Renal pelvis (tissue), 4 donors: ENCODE measurements around the gene ZNF235. TPM values are rescaled to one million over a fixed set of nuclear protein-coding genes. Genes with fewer than 3 reads are reported as not detected.
"Not testable (repeated sequence)": the region's sequence is repeated elsewhere in the genome, so short reads cannot be mapped to it uniquely, and the experiment has no call there.

Experiments used
- DNase-seq: peaks from one replicate; pipeline ENCODE4 v3.0.0-alpha.2; 2013
- polyA plus RNA-seq, 3 donors: library from polyadenylated mRNA; unstranded; fragments of 120-200 nt; gene quantifications; one replicate each; pipeline ENCODE4 v1.2.1, GENCODE V29; 2013; ENCODE audit not compliant: insufficient read length in 3 of 3

The ZNF235 gene
- polyA plus RNA-seq, 3 donors: 10.3 to 14.2 (median 12.1) TPM

DNA sequence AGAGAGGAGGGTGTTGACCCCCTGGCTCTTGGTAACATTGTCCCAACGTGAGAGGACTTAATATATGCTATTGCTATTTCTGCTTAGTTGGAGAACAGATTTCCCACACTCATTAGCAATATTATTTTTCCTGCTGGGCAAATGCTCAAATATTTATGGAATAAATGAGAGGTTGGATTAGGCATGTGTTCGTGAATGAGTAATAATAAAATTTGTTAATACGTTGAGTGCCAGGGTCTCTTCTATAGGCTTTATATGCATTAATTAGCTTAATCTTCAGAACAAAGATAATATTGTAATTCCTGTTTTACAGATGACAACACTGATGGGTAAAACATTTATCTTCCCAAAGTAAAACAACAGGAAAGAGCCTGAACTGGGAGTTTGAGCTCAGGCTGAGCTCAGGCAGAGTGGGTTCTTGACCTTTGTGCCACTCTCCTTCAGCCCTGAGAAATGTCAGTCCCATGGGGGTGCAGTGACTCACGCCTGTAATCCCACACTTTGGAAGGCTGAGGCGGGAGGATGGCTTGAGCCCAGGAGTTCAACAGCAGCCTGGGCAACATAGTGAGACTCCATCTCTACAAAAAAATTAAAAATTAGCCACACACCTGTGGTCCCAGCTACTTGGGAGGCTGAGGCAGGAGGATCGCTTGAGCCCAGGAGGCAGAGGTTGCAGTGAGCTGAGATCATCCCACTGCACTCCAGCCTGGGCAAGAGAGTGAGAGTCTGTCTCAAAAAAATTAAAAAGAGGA is 44.0 kb downstream of the ZNF235 start:
- no peak for DNase-seq

DNA sequence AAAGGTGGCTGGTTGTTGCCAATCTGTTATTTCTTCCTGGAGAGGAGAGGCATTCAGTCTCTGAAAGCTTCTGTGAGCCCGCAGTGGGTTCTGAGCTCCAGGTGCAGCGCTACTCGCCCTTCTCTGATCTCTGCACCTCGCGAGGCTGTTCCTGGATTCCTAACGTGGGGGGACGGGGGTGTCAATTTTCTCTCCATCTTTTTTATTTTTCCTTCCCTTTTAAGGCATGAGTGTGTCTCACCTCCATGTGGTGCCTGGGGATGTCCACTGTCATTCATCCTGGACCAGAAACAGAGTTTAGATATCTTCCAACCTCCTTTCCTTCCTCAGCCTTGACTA is 44.5 kb downstream of the ZNF235 start:
- DNase-seq: no peak

DNA sequence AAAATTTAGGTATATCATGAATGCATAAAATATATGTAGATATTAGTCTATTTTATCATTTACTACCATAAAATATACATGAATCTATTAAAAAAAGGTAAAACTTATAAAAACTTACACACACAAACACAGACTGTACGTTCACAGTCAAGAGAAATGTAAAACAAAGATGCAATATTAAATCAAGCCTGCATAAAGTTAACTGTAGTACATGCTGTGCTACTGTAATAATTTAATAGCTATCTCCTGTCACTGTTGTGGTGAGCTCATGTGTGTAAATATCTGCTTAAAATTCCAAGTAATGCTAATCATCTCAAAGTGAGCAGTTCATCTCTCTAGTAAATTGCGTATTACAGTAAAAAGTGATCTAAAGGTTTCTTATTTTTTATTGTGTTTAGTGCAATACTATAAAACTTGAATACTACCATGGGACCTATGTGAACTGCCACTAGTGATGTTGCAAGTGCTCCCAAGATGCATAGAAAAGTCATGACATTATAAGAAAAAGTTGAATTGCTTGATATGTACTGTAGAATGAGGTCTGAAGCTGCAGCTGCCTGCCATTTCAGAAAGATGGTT is 45.9 kb downstream of the ZNF235 start:
- DNase-seq: no peak

DNA sequence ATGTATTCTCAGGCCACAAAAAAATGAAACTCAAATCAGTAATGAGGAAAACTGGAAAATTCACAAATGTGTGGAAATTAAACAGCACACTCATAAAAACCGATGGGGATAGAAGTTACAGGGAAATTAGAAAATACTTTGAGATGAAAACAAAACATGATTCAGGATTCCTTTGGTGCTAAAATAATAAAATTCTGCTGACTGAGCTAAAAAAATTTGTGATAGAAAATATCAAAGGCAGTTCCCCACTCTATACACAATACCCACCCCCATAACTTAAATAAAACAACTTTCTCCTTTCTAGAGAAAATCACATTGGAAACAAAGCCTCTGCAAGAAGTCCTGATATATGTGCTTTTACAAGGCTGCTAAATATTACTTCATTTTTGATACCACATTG is 46.7 kb downstream of the ZNF235 start:
- DNase-seq: no peak

DNA sequence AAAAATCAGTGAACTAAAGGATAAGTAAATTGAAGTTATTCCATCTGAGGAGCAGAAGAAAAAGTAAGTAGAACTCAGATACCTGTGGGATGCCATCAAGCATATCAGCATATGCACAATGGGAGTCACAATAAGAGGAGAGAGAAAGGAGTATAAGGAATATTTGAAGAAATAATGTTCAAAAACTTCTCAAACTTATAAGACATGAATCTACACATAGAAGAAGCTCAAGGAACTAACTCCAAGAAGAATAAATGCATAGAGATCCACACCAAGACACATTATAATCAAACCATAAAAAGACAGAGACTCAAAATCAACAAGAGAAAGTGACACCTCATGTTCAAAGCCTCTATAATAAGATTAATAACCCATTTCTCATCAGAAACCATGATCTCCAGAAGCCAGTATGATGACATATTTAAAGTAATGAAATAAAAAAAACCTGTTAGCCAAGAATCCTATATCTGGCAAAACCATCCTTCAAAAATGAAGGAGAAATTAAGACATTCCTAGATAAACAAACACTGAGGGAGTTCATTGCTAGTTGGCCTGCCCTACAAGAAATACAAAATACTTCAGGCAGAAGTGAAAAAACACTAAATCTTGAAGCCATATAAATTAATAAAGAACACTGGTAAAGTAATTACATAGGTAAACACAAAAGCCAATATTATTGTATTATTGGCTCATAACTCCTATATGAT is 49.0 kb downstream of the ZNF235 start:
- no peak for DNase-seq

DNA sequence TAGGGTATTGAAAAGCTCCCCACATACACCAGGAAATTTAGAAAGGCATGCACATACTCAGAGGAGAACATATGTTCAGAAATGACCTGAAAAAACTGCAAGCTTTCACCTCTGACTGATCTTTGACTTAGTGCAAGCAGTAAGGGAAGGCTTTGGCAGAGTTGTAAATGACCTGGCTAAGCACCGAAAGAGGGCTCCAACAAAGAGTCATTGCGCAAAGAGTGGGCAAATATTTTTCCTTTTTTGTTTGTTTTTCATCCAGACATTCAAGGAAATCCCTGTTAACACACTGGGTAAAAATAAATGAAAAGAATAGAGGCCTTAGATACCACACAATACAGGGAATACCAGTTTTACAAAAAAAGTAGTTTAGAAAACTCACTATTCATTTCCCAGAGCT is 50.3 kb downstream of the ZNF235 start:
- DNase-seq: no peak

DNA sequence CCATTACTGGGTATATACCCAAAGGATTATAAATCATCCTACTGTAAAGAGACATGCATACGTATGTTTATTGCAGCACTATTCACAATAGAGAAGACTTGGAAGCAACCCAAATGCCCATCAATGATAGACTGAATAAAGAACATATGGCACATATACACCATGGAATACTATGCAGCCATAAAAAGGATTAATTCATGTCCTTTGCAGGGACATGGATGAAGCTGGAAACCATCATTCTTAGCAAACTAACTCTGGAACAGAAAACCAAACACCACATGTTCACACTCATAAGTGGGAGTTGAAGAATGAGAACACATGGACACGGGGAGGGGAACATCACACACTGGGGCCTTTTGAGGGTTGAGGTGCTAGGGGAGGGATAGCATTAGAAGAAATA is 51.4 kb downstream of the ZNF235 start:
- not testable (repeated sequence) for DNase-seq

DNA sequence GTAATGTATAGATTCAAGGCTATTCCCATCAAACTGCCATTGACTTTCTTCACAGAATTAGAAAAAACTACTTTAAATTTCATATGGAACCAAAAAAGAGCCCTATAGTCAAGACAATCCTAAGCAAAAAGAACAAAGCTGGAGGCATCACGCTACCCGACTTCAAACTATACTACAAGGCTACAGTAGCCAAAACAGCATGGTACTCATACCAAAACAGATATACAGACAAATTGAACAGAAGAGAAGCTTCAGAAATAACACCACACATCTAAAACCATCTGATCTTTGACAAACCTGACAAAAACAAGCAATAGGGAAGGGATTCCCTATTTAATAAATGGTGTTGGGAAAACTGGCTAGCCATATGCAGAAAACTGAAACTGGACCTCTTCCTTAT is 52.5 kb downstream of the ZNF235 start:
- DNase-seq: not testable (repeated sequence)

DNA sequence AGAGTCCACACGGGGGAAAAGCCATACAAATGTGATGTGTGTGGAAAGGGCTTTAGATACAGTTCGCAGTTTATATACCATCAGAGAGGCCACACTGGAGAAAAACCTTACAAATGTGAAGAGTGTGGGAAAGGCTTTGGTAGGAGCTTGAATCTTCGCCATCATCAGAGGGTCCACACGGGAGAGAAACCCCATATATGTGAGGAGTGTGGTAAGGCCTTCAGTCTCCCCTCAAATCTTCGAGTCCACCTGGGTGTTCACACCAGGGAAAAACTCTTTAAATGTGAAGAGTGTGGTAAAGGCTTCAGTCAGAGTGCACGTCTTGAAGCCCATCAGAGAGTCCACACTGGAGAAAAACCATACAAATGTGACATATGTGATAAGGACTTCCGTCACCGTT is 68.4 kb downstream of the ZNF235 start:
- no peak for DNase-seq

Other genes starting within 250 kb of the ZNF235 start
- 1 to 10 TPM; 2.7 to 6.0 (median 4.1) TPM for gene ZNF284, start 232.9 kb downstream of the ZNF235 start, polyA plus RNA-seq
- 10 to 100 TPM; 24.3 to 50.3 (median 41.3) TPM for gene ZNF224, start 210.7 kb downstream of the ZNF235 start, polyA plus RNA-seq
- 10 to 100 TPM in 1 of 3 donors, 1 to 10 TPM in 2; 9.2 to 12.2 (median 9.9) TPM for gene ZNF225, start 191.6 kb downstream of the ZNF235 start, polyA plus RNA-seq
- gene ZNF234, start 163.5 kb downstream of the ZNF235 start, polyA plus RNA-seq: 10 to 100 TPM; 11.3 to 25.0 (median 19.5) TPM
- 10 to 100 TPM; 25.6 to 30.4 (median 29.0) TPM for gene ZNF226, start 139.9 kb downstream of the ZNF235 start, polyA plus RNA-seq
- 10 to 100 TPM; 25.4 to 27.6 (median 26.1) TPM for gene ZNF227, start 92.5 kb downstream of the ZNF235 start, polyA plus RNA-seq
- 1 to 10 TPM; 5.5 to 9.3 (median 6.1) TPM for gene ZNF233, start 45.1 kb downstream of the ZNF235 start, polyA plus RNA-seq
- 10 to 100 TPM; 11.3 to 13.1 (median 12.1) TPM for gene ZNF112, start 51.7 kb upstream of the ZNF235 start, polyA plus RNA-seq
- 10 to 100 TPM; 11.4 to 14.3 (median 11.4) TPM for gene ZNF285, start 96.6 kb upstream of the ZNF235 start, polyA plus RNA-seq
- gene ZNF229, start 143.4 kb upstream of the ZNF235 start, polyA plus RNA-seq: 10 to 100 TPM; 16.5 to 16.6 (median 16.5) TPM
- 10 to 100 TPM; 15.3 to 16.4 (median 16.2) TPM for gene ZNF180, start 195.5 kb upstream of the ZNF235 start, polyA plus RNA-seq
- gene CEACAM20, start 224.7 kb upstream of the ZNF235 start, polyA plus RNA-seq: not detected